Measurements from ENCODE around the gene EIF3A.
"Not testable (repeated sequence)": the region's sequence is repeated elsewhere in the genome, so short reads cannot be mapped to it uniquely, and the experiment has no call there.

The EIF3A gene

GRCh38 chr10:119098576-119098975, 18.0 kb upstream of the EIF3A start:
- no peaks in the 10 kb centered on the region for H3F3A ChIP-seq (ENCODE audit: insufficient read depth, low read length)
- no peaks in the 10 kb centered on the region for H3K36me3 ChIP-seq (ENCODE audit: insufficient read depth, low read length)
- H3K4me2 ChIP-seq (ENCODE audit: low read length), result no peak overlapping the region
- H3K9me2 ChIP-seq (ENCODE audit: low read depth, low read length), result no peaks in the 10 kb centered on the region
- H3K9me3 ChIP-seq (ENCODE audit: low read length), result no peaks in the 10 kb centered on the region
- H3K79me2 ChIP-seq (ENCODE audit: insufficient read depth, low read length), result no peaks in the 10 kb centered on the region
- H3K4me3 ChIP-seq (ENCODE audit: low read depth, low read length, poor library complexity, severe bottlenecking), result no peak overlapping the region
- no peak overlapping the region for H3K27ac ChIP-seq (ENCODE audit: low read depth, low read length, poor library complexity, severe bottlenecking)
- TF ChIP-seq EZH2 (IDR thresholded peaks at IDR 0.05; ENCODE audit: borderline replicate concordance, low read length), result no peak
- no peak for TF ChIP-seq CTCF (IDR thresholded peaks at IDR 0.05; ENCODE audit: low read length)
- H3K27me3 ChIP-seq (ENCODE audit: insufficient read depth, low read length), result no peaks in the 10 kb centered on the region
- H2AFZ ChIP-seq (ENCODE audit: low read length), result no peak overlapping the region
- peaks cover 21% of the 10 kb centered on the region for H3K4me1 ChIP-seq (ENCODE audit: insufficient read depth, low read length, severe bottlenecking)
- no peak overlapping the region for H3K9ac ChIP-seq (ENCODE audit: low read length)
- no peaks in the 10 kb centered on the region for H4K20me1 ChIP-seq (ENCODE audit: insufficient read depth, low read length)

GRCh38 chr10:119096641-119097415, 16.2 kb upstream of the EIF3A start:
- not testable (repeated sequence) for H2AFZ ChIP-seq (ENCODE audit: low read length); H3K27me3 ChIP-seq (ENCODE audit: insufficient read depth, low read length); H4K20me1 ChIP-seq (ENCODE audit: insufficient read depth, low read length); H3K27ac ChIP-seq (ENCODE audit: low read depth, low read length, poor library complexity, severe bottlenecking); H3K9me2 ChIP-seq (ENCODE audit: low read depth, low read length); H3K9me3 ChIP-seq (ENCODE audit: low read length); H3F3A ChIP-seq (ENCODE audit: insufficient read depth, low read length); H3K36me3 ChIP-seq (ENCODE audit: insufficient read depth, low read length); H3K9ac ChIP-seq (ENCODE audit: low read length); H3K4me2 ChIP-seq (ENCODE audit: low read length); H3K4me1 ChIP-seq (ENCODE audit: insufficient read depth, low read length, severe bottlenecking); H3K79me2 ChIP-seq (ENCODE audit: insufficient read depth, low read length); H3K4me3 ChIP-seq (ENCODE audit: low read depth, low read length, poor library complexity, severe bottlenecking)

- no peak overlapping the region for H3K4me2 ChIP-seq (ENCODE audit: low read length)
Observed at GRCh38 chr10:119095640-119096039, 15.0 kb upstream of the EIF3A start.

More at GRCh38 chr10:119095640-119096039, 15.0 kb upstream of the EIF3A start:
- no peaks in the 10 kb centered on the region for H3K9me3 ChIP-seq (ENCODE audit: low read length)
- H3K27ac ChIP-seq (ENCODE audit: low read depth, low read length, poor library complexity, severe bottlenecking), result no peak overlapping the region
- H3K27me3 ChIP-seq (ENCODE audit: insufficient read depth, low read length), result no peaks in the 10 kb centered on the region
- H3K4me3 ChIP-seq (ENCODE audit: low read depth, low read length, poor library complexity, severe bottlenecking), result no peak overlapping the region
- H3K9me2 ChIP-seq (ENCODE audit: low read depth, low read length), result no peaks in the 10 kb centered on the region
- peaks cover 5% of the 10 kb centered on the region for H3K4me1 ChIP-seq (ENCODE audit: insufficient read depth, low read length, severe bottlenecking)
- H4K20me1 ChIP-seq (ENCODE audit: insufficient read depth, low read length), result no peaks in the 10 kb centered on the region
- H3F3A ChIP-seq (ENCODE audit: insufficient read depth, low read length), result no peaks in the 10 kb centered on the region
- no peak for TF ChIP-seq EZH2 (IDR thresholded peaks at IDR 0.05; ENCODE audit: borderline replicate concordance, low read length)
- TF ChIP-seq CTCF (IDR thresholded peaks at IDR 0.05; ENCODE audit: low read length), result no peak
- H3K79me2 ChIP-seq (ENCODE audit: insufficient read depth, low read length), result no peaks in the 10 kb centered on the region
- H3K36me3 ChIP-seq (ENCODE audit: insufficient read depth, low read length), result no peaks in the 10 kb centered on the region
- no peak overlapping the region for H3K9ac ChIP-seq (ENCODE audit: low read length)
- no peak overlapping the region for H2AFZ ChIP-seq (ENCODE audit: low read length)
